Right cardiac atrium (tissue), 5 donors: Measurements from ENCODE around the gene DPYD. TPM values are rescaled to one million over a fixed set of nuclear protein-coding genes. Genes with fewer than 3 reads are reported as not detected.
A peak's percentile ranks its signal among the peaks of the same experiment; 100 is the strongest.

Experiments
- ATAC-seq, 2 donors: fragments of 200-7000 bp; cut with Tn5 transposase; one replicate each; pipeline versions ENCODE4 v1.8.0 to v1.9.1; 2020; ENCODE audit warnings: moderate library complexity in 2 of 2, mild to moderate bottlenecking in 1 of 2
- DNase-seq, 3 donors: peaks; one replicate each; pipeline ENCODE4 v3.0.0-alpha.2; 2020
- H3K27ac ChIP-seq: one replicate; pipeline ENCODE4 v1.5.1; 2013; ENCODE audit warnings: mild to moderate bottlenecking, low read length, control low read depth, moderate library complexity
- H3K27me3 ChIP-seq: one replicate; pipeline ENCODE4 v1.6.1; 2013; ENCODE audit not compliant: control insufficient read depth, insufficient read depth
- H3K4me1 ChIP-seq: one replicate; pipeline ENCODE4 v1.6.1; 2013; ENCODE audit warnings: low read length; ENCODE audit not compliant: control insufficient read depth, insufficient read depth
- H3K4me3 ChIP-seq: one replicate; pipeline ENCODE4 v1.5.1; 2013; ENCODE audit warnings: low read length, control low read depth
- H3K9me3 ChIP-seq: one replicate; pipeline ENCODE4 v1.6.1; 2013; ENCODE audit warnings: low read length; ENCODE audit not compliant: control insufficient read depth
- WGBS: extraction: QIAGEN DNeasy Blood & Tissue Kit; methylation state at CpG from one replicate; pipeline ENCODE4 v1.1.7; 2013; 5-methylcytosine and 5-hydroxymethylcytosine counted together
- intact Hi-C, 4 donors: fragments of 100-400 bp; cut with DNase I; formaldehyde crosslinking; loops; one replicate each; pipeline versions ENCODE4 v1.11.0 to v1.14.0; 2022 to 2023
- polyA plus RNA-seq: library from polyadenylated mRNA; stranded (reverse); fragments of 200-250 nt; gene quantifications from one replicate; pipeline ENCODE4 v1.2.3, GENCODE V29; 2013
- total RNA-seq, 4 donors: library from RNA; stranded (reverse); fragmentation: NEBNext Ultra II Directional; extraction: Animal tissue kit (Norgen Biotek cat#: 25700); gene quantifications; one replicate each; pipeline ENCODE4 v1.2.1, GENCODE V29; 2021
- donor health status: healthy with polysubstance abuse.
- donor health status: DM: no; HTN: yes; CAD: no.
- donor health status: DM: no; HTN: no; CAD: no.
- donor health status: DM: no; HTN: yes; CAD: no; lungs with severe emphysema.
- donor health status: DM: yes; HTN: yes; CAD: no.

Gene DPYD
- total and polyA plus RNA-seq, 5 donors: 5.2 to 15.7 (median 15.4) TPM

DNA sequence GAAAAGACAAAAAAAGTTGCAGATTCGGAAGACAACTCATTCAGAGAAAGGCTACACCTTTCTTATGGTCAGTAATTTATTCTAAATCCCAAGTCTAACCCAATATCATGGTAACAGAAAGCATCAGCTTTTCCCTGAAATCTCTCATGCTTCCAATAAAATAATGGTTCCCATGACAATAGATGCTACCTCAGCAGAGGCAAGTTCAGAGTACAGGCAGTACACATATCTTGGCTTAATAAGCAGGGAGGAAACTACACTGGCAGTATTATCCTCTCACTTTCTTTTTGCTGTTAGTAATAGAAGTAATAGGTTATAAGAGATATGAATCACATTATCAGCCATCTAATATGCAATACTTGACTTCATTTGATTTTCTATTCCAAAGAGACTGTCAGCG, 137.1 kb downstream of the DPYD start:
- no peaks in the 10 kb centered on the region for H3K9me3 ChIP-seq
- intact Hi-C loops: no loop called here
- DNase-seq (no peak), ATAC-seq (no peak)
- H3K4me3 ChIP-seq: no peak overlapping the region
- H3K4me1 ChIP-seq: no peaks in the 10 kb centered on the region
- H3K27ac ChIP-seq: no peak overlapping the region
- H3K27me3 ChIP-seq: no peaks in the 10 kb centered on the region
- 98% methylated on average over 2 of the region's 2 CpGs for WGBS

DNA sequence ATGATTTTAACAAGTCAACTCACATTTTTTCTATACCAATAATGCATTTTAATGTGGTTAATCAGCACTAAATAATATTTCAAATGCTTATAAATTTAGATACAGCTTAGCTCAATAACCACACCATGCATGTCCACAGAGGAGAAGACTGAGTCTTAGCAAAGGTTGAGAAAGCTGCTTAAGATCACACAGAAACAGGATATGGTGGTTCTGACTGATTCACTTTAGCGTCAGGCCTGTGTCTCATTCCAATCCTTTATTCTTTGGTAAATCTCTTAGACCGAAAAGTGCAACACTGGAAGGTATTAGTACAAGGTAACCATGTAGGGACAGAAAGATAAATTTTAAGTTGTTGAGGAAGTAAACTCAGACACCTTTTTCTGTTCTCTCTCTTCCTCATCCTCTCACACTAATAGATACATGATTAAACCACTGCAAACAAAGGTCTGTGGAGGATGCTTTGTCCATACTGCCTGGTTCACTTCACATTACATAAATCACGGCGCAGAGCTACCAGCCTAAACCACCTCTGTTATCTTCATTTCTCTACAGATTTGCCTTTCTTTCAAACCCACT, 139.0 kb downstream of the DPYD start:
- intact Hi-C loops: no loop called here
- H3K27ac ChIP-seq: no peak overlapping the region
- DNase-seq: no peak
- WGBS: 97% methylated on average over 4 of the region's 4 CpGs
- no peaks in the 10 kb centered on the region for H3K27me3 ChIP-seq
- no peaks in the 10 kb centered on the region for H3K4me1 ChIP-seq
- no peaks in the 10 kb centered on the region for H3K9me3 ChIP-seq
- no peak overlapping the region for H3K4me3 ChIP-seq
- ATAC-seq: no peak

DNA sequence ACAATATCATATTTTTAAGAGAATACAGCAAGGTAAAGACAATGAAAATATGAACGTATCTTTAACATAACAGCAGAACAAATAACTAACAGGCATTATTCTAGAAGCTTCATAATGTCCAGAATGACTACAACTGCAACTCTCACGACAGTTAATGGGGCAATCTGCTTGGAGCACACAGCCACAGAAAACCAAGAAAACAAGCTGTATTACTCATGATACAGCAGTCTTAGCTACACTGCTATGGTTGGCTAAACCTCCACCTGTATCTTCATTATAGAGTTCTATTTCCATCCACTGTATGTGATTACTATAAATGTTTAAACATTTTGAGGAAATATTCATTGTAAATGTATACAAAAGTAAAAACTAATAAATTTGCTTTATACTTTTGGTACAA, 139.9 kb downstream of the DPYD start:
- no peak for DNase-seq
- Histone ChIP-seq H3K4me1 (no peaks in the 10 kb centered on the region), H3K9me3 (no peaks in the 10 kb centered on the region), H3K27ac (no peak overlapping the region), H3K27me3 (no peaks in the 10 kb centered on the region), H3K4me3 (no peak overlapping the region)
- no peak for ATAC-seq
- 89% methylated on average over 2 of the region's 2 CpGs for WGBS
- intact Hi-C loops: no loop called here

DNA sequence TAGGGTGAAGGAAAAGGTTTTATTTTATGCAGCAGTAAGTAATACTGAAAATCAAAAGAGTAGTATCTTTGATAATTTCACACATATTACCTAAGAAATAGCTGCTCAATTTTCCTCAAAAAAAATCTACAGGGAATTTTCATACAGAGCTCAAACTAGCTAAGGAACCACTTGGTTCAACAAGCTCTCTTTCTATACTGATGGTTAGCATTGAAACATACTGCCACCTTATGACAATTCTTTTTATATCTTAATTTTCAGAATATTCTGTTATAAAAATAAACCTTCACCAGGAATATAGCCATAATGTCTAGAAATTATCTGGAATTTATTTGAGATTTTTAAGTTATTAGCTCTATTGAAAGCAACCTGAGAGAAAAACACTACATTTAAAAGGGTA, 142.1 kb downstream of the DPYD start:
- Histone ChIP-seq H3K27ac (no peak overlapping the region), H3K27me3 (no peaks in the 10 kb centered on the region), H3K4me1 (peaks cover 2% of the 10 kb centered on the region), H3K4me3 (no peak overlapping the region), H3K9me3 (no peaks in the 10 kb centered on the region)
- ATAC-seq (no peak), DNase-seq (no peak)
- intact Hi-C loops: no loop called here

DNA sequence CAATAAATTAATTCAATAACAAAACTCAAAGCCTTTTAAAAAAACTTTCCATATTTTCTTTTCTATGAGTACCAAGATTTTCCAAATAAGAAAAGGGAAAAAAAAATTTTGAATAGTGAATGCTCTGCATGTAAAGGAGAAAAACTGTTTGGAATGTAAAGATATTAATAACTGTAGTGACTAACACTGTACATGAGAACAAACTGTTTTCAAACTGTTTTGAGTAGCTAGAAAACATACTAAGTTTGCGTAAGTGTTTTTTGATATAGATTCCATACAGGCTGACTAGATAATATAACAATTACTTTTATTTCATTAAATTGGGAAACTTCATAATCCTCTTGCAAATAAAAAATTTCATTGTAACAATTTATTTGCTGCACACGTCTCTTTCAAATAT, 150.5 kb downstream of the DPYD start:
- Histone ChIP-seq H3K27me3 (no peaks in the 10 kb centered on the region), H3K27ac (no peak overlapping the region), H3K4me1 (peaks cover 2% of the 10 kb centered on the region), H3K4me3 (no peak overlapping the region), H3K9me3 (no peaks in the 10 kb centered on the region)
- intact Hi-C loops: no loop called here
- ATAC-seq (no peak), DNase-seq (no peak)
- 97% methylated on average over 2 of the region's 2 CpGs for WGBS

DNA sequence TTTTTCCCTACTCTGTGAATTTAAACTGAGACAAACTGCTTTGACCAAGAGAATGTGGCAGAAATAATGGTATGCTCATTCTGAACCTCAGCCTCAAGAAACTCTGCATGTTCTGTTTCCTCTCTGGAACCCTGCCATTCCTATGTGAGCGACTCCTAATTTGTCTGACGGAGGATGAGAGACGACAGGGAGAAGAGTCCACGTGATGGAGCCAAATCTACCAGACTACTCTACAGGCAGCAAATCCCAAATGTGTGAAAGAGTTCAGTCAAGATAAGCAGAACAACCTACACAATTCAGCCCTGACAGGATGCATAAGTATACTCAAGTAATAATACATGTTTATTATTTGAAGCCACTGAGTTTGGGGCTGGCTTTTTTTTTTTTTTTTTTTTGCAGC, 153.5 kb downstream of the DPYD start:
- Histone ChIP-seq H3K27me3 (no peaks in the 10 kb centered on the region), H3K4me3 (no peak overlapping the region), H3K27ac (no peak overlapping the region), H3K9me3 (no peaks in the 10 kb centered on the region), H3K4me1 (no peaks in the 10 kb centered on the region)
- 19% methylated on average over 4 of the region's 4 CpGs for WGBS
- intact Hi-C loops: loop anchor here in 1 of 4 donors (2.0 kb wide), 1 partner anchor 21 kb away; no protein-coding TSS in a partner anchor
- no peak for ATAC-seq
- no peak for DNase-seq

DNA sequence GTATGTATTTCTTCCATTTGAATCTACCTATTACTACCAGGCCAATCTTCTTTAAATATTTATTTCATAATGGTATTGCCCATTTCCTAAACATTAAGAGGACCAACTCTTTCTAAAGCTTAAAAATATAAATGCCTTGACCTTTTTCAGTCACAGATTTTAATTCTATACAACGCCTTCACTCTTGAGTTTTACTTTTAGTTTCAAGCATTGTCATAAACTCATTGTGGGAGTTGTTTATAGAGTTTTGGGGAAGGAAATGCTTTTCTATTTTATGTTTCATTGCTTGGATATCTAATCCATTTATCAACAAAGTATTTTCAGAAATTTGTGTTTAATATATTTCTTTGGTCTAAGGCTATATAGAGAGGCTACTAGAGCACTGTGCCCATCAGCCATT, 155.8 kb downstream of the DPYD start:
- ATAC-seq (no peak), DNase-seq (no peak)
- no peaks in the 10 kb centered on the region for H3K4me1 ChIP-seq
- no peak overlapping the region for H3K4me3 ChIP-seq
- H3K27me3 ChIP-seq: no peaks in the 10 kb centered on the region
- no peaks in the 10 kb centered on the region for H3K9me3 ChIP-seq
- 81% methylated on average over 1 of the region's 1 CpG for WGBS
- H3K27ac ChIP-seq: no peak overlapping the region
- intact Hi-C loops: no loop called here

DNA sequence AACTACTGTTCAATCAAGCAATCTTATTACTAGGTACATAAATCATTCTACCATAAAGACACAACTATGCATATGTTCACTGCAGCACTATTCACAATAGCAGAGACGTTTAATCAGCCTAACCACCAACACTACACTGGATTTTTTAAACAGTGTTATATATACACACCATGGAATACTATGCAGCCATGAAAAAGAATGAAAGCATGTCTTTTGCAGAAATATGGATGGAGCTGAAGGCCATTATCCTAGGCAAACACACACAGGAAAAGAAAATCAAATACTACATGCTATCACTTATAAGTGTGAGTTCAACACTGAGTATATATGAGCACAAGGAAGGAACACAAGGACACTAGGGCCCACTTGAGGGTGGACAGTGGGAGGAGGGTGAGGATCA, 159.2 kb downstream of the DPYD start:
- ATAC-seq: no peak
- 83% methylated on average over 1 of the region's 1 CpG for WGBS
- intact Hi-C loops: no loop called here
- no peak for DNase-seq
- H3K9me3 ChIP-seq: no peaks in the 10 kb centered on the region
- H3K4me3 ChIP-seq: no peak overlapping the region
- no peaks in the 10 kb centered on the region for H3K4me1 ChIP-seq
- no peaks in the 10 kb centered on the region for H3K27me3 ChIP-seq
- no peak overlapping the region for H3K27ac ChIP-seq

GRCh38 chr1:97759078-97759477, 161.8 kb downstream of the DPYD start:
- Histone ChIP-seq H3K27me3 (no peaks in the 10 kb centered on the region), H3K9me3 (no peaks in the 10 kb centered on the region), H3K4me1 (no peaks in the 10 kb centered on the region), H3K27ac (no peak overlapping the region), H3K4me3 (no peak overlapping the region)
- no peak for ATAC-seq
- 66% methylated on average over 2 of the region's 2 CpGs for WGBS
- intact Hi-C loops: no loop called here
- no peak for DNase-seq

DNA sequence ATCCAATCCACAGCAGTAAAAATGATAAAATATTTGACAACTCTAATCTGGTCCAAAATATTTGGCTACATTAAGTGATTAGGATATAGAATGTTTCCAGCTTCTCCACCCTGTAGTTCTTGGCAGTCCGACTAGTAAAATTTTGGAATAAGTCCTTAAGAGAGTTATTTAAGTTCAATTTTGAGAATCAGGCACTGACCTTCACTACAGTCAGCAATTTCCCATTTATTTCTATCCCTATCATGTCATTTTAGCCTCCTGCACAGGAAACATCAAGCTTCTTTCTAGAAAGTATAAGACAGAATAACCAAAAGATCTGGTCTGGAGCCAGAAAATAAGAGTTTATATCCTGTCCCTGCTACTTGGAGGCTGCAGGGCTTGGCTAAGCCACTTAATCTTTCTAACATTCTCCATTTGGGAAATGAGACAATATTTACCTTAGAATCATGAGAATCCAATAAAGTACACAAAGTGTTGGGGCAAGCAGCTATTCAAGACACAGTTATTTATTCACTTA, 162.2 kb downstream of the DPYD start:
- no peak overlapping the region for H3K27ac ChIP-seq
- peak; percentile 37 to 83 for ATAC-seq

GRCh38 chr1:97745912-97746311, 174.9 kb downstream of the DPYD start:
- H3K9me3 ChIP-seq: no peaks in the 10 kb centered on the region
- no peak for DNase-seq
- intact Hi-C loops: loop anchor here in 1 of 4 donors (2.0 kb wide), 1 partner anchor 21 kb away; no protein-coding TSS in a partner anchor
- no peaks in the 10 kb centered on the region for H3K27me3 ChIP-seq
- H3K27ac ChIP-seq: no peak overlapping the region
- no peaks in the 10 kb centered on the region for H3K4me1 ChIP-seq
- H3K4me3 ChIP-seq: no peak overlapping the region
- no peak for ATAC-seq

More for the DNA sequence above, 162.2 kb downstream of the DPYD start:
- DNase-seq: peak in 1 of 3 donors; percentile 32
- Histone ChIP-seq H3K4me1 (no peaks in the 10 kb centered on the region), H3K9me3 (no peaks in the 10 kb centered on the region), H3K27me3 (no peaks in the 10 kb centered on the region), H3K4me3 (no peak overlapping the region)
- intact Hi-C loops: no loop called here
- 20% methylated on average over 1 of the region's 1 CpG for WGBS

GRCh38 chr1:97744977-97745376, 175.9 kb downstream of the DPYD start:
- Histone ChIP-seq H3K4me3 (no peak overlapping the region), H3K27ac (no peak overlapping the region), H3K9me3 (no peaks in the 10 kb centered on the region), H3K27me3 (no peaks in the 10 kb centered on the region), H3K4me1 (no peaks in the 10 kb centered on the region)
- intact Hi-C loops: no loop called here
- ATAC-seq (no peak), DNase-seq (no peak)
